GM19395 (cell line): ENCODE data around the gene ARFGEF3.

Experiments used
- ATAC-seq: cut with Tn5 transposase; IDR thresholded peaks from one replicate; pipeline ENCODE4 v1.9.1; 2021; ENCODE audit warnings: mild to moderate bottlenecking, moderate library complexity; ENCODE audit not compliant: unreplicated experiment

Gene ARFGEF3

DNA sequence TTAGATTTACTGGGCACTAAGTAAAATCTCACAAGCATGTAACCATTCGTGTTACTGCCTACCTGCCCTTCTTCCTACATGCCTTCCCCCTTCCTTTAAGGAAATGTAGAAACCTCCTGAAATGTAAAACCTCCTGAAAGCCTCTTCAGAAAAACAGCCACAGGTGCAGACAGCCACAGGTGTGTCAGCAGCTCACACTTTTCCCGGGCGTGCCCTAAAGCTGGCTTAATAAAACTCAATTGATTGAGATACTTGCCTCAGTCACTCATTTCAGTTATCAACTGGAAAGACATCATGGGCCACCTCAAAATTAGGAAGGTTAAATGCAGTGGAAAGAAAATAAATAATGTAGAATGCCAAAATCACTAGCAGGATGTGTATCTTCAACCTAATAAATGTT lies 79.6 kb downstream of the ARFGEF3 start:
- ATAC-seq: no peak

DNA sequence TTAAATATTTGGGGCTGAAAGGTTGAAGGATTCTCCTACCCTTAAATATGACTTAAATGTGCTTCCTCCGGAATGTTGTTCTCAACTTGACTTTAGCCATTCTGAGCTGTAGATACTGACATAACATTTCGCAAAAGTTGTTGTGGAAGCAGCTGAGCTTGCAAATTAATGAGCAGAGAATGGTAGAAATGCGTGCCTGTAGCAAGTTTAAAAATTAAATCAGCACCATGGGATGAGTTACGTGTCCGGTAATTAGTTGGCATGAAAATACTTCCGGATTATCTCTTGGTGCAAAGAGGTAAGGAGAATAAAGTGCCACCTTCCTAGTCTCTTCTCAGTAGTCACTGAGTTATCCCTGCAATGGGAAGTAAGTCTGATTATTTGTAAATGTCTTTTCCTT lies 80.2 kb downstream of the ARFGEF3 start:
- ATAC-seq: no peak

DNA sequence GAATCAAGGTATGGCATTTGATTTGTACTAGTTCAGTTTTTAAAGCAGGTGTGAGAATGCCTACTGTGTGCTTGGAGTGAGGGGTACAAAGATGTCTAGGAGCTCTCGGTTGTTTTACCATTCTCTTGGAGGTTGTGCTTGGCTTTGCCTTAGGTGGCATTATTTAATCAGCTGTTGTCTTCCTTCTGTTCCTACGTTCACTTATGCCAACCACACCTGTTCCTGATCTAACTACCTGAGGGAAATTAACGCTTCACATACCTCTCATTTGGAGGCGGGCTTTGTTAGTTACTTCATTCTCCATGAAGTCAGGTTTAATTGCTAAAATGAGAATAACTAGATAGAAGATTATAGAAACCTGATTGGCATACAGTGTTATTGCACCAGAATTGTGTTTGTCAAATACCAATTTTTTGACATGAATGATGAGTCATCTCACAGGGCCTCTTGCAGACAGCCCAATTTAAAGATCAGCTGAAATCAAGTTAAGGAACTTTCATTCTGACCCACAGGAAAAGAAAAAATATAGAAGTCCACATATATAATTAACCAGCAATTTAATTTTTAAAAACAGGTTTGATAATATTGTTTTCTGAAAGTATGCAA lies 81.4 kb downstream of the ARFGEF3 start:
- no peak for ATAC-seq

DNA sequence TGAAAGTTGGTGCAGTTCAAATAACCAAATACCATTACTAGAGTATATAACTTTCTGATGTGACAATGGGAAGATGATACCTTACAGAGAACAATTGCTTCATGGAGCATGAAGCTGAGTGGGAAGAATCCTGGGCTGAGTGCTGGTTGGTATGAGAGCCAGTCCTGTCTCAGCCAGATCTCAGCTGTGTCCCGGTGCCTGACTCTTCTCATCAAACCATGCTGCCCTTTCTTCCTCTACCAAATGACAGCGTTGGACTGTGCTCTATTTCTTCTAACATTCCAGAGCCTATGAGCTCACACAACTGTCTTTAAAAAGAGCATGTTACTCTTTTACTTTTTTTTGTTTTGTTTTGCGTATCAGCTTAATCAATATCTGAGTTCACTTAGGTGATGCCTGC lies 84.0 kb downstream of the ARFGEF3 start:
- no peak for ATAC-seq

DNA sequence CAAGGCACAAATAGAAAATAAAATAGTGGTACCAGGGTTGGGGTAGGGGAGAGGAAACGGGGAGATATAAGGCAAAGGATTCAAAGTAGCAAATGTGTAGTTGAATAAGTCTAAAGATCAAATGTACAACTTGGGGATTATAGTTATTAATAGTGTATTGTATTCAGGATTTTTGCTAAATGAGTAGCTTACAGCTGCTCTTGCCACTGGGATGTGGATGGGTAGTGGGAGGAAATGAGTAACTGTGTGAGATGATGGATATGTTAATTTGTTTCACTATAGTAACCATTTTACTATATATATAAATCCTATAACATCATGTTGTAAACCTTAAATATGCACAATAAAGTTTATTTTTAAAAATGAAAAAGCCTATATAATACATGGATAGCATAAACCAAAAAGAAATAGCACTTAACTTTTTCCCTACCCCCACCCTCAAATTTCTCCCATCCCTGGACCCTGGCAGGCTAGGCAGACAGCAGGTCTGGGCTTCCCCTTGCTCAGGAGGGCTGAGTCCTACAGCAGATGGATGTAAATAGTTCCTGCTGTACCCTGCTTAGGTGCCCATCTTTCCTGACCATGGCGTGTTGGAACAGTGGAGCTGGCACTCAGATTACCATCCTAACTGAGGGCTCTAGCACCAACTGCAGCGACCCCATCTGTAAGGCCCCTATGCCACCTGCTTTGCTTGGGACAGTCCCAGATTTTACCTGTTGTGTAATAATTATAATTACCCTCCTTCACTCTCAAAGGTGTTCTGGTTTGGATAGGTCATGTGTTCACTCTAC lies 85.1 kb downstream of the ARFGEF3 start:
- no peak for ATAC-seq

DNA sequence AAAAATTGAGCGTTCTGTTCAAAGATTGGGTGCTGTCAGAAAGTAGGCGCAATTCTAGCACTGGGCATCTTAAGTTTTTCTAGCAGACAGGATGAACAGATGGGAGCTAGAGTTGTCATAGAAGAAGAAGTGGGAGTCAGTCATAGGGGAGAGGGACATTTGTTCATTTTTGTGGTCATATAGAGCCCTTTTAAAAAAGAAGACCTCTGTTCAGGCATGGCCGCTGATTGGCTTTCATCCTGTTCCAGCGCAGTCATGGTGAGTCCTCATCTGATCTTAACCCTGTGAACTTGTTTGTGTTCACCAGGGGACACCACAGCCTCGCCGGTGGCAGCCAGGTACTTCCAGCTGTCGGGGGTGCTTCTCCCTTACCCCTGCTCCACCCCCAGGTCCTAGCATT lies 86.3 kb downstream of the ARFGEF3 start:
- no peak for ATAC-seq

DNA sequence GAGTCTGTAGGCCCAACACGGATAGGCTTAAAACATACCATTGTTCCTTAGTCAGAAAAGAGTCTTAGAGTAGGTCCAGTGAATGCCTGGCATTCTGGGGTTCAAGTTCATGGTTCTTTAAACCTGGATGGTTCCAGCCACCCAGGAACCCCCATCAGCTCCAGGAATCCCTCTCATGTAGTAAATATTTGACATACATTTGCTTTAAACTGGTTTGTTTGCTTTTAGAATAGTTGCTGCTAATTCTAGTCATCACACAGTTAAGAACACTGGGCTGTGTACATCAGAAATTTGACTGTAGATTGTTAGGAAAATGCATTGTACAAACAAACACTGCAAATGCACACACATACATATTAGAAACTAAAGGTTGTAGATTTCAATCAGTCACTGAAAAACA lies 87.1 kb downstream of the ARFGEF3 start:
- no peak for ATAC-seq

DNA sequence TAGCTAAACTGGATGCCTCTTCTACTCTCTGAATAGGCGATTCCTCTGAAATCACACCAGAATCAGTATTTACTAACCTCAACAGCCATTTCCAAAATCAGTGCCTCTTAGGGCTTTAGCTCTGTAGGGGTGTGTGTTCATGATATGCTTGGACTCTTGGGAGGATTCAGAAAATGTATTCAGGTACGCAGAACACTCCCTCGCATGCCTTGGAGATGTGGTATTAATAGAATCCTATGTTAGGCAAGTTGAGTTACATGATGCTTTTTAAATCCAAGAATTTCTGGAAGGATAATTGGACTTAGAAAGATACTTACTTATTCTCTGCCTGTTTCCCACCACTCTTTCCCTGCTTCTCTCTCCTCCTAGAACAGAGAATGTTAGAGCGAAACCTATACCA lies 88.3 kb downstream of the ARFGEF3 start:
- ATAC-seq: no peak

DNA sequence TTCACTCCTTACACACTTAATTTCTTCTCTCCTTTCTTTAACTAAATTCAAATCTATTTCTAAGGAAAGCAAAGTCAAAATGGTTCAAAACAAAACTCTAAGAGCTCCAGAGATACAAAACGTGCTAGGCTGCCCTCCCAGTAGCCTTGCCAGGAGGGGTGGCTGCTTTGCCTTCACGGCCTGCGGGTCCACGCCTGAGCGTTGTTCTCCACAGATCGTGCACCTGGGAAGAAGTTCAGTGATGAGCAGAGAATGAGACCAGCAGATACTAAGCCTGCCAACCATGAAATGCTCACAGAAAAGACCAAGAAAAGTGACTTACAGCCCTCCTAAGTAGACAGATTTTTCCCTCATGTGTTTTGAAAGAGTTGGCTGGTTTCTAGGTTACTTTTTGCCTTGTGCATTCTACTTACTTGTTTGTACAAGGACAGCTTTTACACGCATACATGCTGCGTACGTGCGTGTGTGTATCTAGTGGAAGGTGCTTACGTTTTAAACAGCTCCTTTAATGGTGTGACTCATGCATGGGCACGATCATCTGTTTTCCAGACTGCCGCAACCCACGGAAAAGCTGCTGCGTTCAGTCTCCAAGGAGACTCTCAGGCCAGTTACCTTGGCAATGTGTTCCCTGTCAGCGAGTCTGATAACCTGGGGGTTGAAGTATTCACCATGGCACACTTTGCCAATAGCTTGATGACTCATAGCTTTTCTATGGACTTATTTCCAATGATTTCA lies 88.9 kb downstream of the ARFGEF3 start:
- ATAC-seq: no peak

DNA sequence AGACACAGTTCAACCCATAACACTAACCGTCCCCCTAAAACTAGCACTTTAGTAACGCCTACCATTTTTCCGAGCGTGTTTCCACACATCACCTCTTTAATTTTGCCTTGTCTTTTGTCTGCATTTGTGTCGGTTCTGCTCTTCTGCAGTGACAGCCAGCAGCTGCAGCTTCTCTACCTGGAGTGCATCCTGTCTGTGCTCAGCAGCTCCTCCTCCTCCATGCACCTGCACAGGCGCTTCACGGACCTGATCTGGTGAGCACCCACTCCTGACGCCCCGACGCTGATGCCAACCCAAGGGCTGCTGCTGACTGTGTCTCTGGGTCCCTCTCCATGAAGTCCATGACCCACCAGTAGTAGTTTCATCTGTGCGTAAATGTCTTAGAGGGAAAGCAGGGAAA lies 92.0 kb downstream of the ARFGEF3 start:
- no peak for ATAC-seq

DNA sequence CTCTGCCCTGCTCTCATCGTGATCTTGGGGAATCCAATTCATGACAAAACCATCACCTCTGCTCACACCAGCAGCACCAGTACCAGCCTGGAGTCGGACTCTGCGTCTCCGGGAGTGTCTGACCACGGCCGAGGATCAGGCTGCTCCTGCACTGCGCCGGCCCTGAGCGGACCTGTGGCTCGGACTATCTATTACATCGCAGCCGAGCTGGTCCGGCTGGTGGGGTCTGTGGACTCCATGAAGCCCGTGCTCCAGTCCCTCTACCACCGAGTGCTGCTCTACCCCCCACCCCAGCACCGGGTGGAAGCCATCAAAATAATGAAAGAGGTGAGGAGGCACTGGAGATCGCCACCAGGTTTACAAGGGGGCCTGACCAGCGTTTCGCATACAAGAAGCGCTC lies 93.7 kb downstream of the ARFGEF3 start:
- no peak for ATAC-seq

DNA sequence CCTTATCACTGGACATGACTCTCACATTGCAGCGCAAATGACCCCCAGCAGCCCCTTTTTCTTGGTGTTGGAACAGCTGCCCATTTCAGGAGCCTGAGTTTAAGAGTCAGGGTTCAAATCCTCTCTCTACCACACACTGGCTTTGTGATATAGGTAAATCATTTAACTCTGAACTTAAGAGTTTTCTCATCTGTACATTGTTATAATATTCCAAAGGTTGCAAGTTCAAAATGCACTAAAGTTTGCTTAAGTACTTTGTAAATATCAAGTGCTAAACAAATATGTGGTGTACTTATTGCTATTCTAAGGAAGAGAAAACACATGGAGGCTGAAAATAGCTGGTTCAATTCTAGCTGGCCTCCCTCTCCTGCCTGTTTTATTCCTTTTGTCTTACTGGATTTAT lies 95.9 kb downstream of the ARFGEF3 start:
- ATAC-seq: no peak

DNA sequence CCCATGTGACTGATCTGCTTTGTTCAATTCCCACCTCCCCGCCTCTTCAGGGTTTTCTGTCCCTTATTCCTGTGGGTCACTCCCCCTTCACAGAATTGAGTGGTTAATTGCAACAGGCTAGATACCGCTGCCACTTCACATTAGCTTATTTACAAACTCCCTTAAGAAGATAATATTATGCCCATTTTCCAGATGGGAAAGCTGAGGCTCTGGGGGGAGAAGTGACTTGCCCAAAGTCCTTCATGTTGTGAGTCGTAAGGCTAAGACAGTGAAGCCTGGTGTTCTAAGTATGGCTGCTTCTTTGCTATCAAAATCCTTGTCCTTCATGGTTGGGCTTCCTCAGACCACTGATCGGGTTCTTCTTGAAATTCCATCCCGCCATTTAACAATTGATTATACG lies 96.5 kb downstream of the ARFGEF3 start:
- ATAC-seq: no peak

DNA sequence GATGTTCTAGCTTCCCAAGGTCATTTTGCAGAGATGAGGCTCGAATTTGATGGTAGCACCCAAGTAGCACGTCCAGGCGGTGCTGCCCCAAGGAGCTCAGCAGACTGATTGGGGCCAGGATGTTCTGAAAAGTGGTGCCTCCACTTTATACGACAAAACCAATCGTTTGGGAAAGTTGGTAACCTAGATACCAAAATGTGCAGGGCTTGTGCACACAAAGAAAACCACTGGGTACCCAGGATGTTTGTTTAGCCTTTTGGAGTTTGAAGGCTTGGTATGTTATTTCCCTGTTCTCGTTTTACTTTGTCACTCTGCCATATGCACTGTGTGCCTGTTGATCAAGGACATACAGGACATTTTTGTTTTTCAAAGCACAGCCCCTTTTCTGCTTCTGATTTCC lies 97.3 kb downstream of the ARFGEF3 start:
- no peak for ATAC-seq

DNA sequence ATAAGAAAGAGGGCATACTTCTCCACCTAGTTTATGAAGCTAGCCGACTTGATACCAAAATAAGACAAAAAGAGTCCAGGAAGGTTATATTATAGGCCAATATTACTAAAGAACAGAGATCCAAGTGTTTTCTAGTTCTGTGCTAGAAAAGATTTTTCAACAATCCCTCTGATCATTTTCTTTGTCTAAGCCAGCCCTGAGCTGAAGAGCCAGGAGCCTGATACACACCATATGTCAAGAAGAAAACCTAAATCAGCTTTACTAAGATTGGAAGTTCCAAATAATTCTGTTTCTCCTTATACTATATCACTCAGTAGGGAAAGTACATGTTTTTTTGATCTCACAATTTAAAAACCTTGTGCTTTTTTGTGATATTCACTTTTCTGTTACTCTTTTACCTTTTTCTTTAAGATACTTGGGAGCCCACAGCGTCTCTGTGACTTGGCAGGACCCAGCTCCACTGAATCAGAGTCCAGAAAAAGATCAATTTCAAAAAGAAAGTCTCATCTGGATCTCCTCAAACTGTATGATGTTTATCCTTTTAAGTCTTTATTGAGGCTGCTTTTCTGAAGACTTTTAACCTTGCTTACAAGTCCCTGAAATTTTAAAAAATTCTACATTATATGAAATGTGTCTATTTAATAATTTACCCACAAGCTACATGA lies 99.5 kb downstream of the ARFGEF3 start:
- no peak for ATAC-seq

DNA sequence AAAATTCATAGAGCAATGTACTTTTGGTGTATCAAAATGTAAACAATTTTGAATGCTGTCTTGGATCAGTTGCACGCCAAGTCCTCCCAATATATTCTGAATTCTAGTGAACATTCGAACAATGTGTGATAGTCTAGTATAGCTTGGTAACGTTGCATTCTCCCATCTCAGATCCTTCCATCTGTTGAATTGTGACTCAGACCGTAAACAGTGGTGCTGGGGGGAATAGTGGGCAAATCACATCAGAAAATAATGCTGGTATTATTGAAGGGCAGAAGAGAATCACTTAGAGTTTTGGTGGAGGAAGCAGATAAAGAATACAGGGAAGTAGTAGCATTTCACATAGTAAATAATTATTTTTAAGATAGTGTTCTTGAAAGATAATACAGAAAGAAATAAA lies 102.2 kb downstream of the ARFGEF3 start:
- ATAC-seq: no peak

DNA sequence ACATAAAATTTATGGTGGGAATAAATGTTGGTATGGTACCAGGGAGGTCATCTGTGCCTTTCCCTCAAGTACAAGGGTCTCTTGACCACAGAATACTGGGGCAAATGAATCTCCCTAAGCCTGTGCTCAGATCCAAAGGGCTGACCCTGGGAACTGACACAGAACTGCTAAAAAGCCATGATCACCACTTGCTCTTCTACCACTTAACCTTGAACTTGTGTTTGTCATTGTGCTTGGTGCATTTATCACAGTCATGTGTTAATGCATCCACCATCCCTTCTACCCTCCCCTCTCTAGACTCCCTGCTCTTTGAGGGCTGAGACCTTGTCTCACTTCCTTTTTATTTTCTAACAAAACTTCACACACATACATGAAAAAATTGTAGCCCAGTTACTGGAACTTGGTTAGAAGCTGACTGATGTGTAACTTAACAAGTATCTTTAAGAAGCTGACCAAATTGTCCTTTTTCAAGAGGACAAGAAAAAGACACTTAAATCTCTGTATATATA lies 102.7 kb downstream of the ARFGEF3 start:
- no peak for ATAC-seq

DNA sequence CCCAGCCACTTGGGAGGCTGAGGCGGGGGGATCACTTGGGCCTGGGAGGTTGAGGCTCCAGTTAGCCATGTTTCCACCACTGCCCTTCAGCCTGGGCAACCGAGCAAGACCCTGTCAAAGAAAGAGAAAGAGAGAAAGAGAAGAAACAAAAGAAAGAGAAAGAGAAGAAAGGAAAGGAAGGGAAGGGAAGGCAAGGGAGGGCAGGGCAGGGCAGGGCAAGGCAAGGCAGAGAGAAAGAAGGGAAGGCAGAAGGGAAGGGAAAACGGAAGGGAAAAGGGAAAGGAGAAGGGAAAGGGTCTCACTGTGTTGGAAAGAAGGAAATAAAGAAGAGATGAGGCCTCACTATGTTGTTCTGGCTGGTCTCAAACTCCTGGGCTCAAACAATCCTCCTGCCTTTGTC lies 104.4 kb downstream of the ARFGEF3 start:
- ATAC-seq: no peak

DNA sequence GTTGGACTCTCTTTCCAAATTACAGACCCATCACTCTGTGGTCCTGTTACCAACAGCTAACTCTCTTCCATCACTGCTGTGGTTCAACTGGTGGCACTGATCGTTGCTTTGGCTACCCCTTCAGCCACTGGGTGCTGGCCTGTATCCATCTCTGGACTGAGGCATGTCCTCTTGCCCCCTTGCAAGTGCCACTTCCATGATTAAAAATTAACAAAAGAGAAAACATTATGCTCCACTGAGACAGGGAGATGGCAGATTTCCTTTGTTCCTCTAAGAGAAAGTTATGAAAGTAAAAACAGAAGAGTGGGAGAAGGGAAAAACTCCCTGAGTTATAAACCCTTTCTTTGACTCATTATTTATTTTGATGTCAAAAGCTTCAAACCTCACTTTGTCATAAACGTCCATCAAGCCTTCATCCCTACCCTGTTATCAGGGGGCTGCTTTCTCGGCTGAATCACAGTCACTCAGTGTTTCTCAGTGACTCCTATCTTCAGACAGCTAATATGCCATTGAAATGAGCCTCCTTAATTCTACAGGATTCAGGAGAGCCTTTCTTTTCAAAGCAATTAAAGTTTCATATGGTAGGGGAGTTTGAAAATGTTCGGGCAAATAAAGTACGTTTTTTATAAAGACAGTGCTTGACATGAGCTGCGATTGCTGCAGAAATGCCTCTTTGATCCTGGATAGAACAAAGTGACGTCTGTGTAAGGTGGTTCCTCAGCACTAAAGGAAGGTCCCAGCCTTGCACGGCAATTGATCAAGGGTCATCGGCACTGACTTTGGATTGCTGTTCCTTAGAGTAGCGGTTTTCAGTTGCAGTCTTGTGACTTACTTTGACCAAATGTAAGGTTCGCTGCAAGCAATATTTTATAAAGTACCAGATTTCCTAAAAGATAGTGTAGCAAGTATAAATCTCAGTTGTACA lies 106.5 kb downstream of the ARFGEF3 start:
- no peak for ATAC-seq

DNA sequence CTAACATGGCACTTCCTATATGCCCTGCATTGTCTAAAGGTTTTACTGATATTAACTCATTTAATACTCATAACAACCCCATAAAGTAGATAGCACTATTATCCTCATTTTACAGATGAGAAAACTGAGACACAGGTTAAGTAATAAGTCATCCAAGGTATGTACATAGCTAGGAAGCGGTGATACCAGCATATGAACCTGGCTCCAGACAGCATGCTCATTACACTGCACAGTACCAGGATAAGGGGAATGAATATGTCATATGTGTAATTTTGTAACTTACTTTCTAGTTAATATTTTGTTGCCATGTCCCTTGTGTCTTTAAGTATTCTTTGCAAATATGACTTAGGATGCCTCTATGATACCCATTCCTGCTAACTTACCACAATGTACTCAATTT lies 109.7 kb downstream of the ARFGEF3 start:
- ATAC-seq: no peak
